A549 (cell line): ENCODE measurements around the gene MORC3. TPM values are rescaled to one million over a fixed set of nuclear protein-coding genes. Genes with fewer than 3 reads are reported as not detected.

ENCODE experiments used
- ATAC-seq, 2 experiments: fragments of 200-7000 bp in 1 of 2; fragments of >200 bp in 1 of 2; cut with Nextera tagmentation in 1 of 2; cut with Tn5 transposase in 1 of 2; 3 replicates each; pipeline versions ENCODE4 v1.8.0 to v1.9.1; 2018 to 2020; ENCODE audit warnings: mild to moderate bottlenecking in 1 of 2, moderate library complexity in 1 of 2
- CTCF ChIA-PET: fragments of 300-600 bp; sonication (Branson Sonifier 250); formaldehyde crosslinking; extraction: SDS; loops from one replicate; lab custom pipeline; 2021; ENCODE audit warnings: antibody characterized with exemption, inconsistent platforms; lab: Yijun Ruan, JAX
- POLR2A ChIA-PET: fragments of 350-600 bp; formaldehyde crosslinking; extraction: SDS; loops from one replicate; lab custom pipeline; 2021; ENCODE audit warnings: antibody characterized with exemption, inconsistent platforms; lab: Yijun Ruan, JAX
- DNase-seq, 2 experiments: peaks; one replicate each; pipeline versions ENCODE4 v3.0.0 to v3.0.0-alpha.2; 2011 to 2016; ENCODE audit warnings: low read depth in 1 of 2, low spot score in 1 of 2
- FAIRE-seq: peaks from 2 replicates; lab custom pipeline; 2011; peaks lifted over from hg19 to GRCh38; lab: Jason Lieb, UNC
- H3K27ac ChIP-seq, 2 experiments: fragments of >200 bp; sonication (Bioruptor Twin); formaldehyde crosslinking; 3 replicates each; pipeline ENCODE4 v1.5.1; 2016 to 2017
- H3K4me1 ChIP-seq: fragments of >200 bp; sonication (Bioruptor Twin); formaldehyde crosslinking; 3 replicates; pipeline ENCODE4 v1.6.1; 2016
- H3K4me2 ChIP-seq: fragments of >200 bp; sonication (Bioruptor Twin); formaldehyde crosslinking; 3 replicates; pipeline ENCODE4 v1.6.1; 2016
- H3K4me3 ChIP-seq: fragments of >200 bp; sonication (Bioruptor Twin); formaldehyde crosslinking; 3 replicates; pipeline ENCODE4 v1.5.1; 2016
- H3K9me3 ChIP-seq: fragments of >200 bp; sonication (Bioruptor Twin); formaldehyde crosslinking; 3 replicates; pipeline ENCODE4 v1.6.1; 2016
- BCL3 ChIP-seq: fragments of >200 bp; sonication (Bioruptor Twin); formaldehyde crosslinking; IDR thresholded peaks from 3 replicates; pipeline ENCODE4 v1.6.1; 2016
- CBX2 ChIP-seq: fragments of 200-600 bp; sonication (generic); IDR thresholded peaks from 2 replicates; pipeline ENCODE4 v1.6.1; 2016; ENCODE audit warnings: low read depth, mild to moderate bottlenecking, borderline replicate concordance
- CBX8 ChIP-seq: fragments of 200-600 bp; sonication (generic); IDR thresholded peaks from 2 replicates; pipeline ENCODE4 v1.6.1; 2016
- CEBPB ChIP-seq, 2 experiments: fragments of >200 bp in 1 of 2; sonication (Bioruptor Twin) in 1 of 2; formaldehyde crosslinking in 1 of 2; IDR thresholded peaks; 2 replicates each; pipeline ENCODE4 v1.6.1; 2012 to 2016
- CHD2 ChIP-seq: fragments of 150-350 bp; IDR thresholded peaks from 2 replicates; pipeline ENCODE4 v1.6.1; 2014; ENCODE audit warnings: low read length; ENCODE audit not compliant: partially characterized antibody
- CHD4 ChIP-seq: fragments of 200-600 bp; sonication (generic); IDR thresholded peaks from 2 replicates; pipeline ENCODE4 v1.6.1; 2016; ENCODE audit warnings: antibody characterized with exemption, mild to moderate bottlenecking, borderline replicate concordance
- EHF ChIP-seq: fragments of 250-450 bp; sonication (Bioruptor Pico); IDR thresholded peaks from 2 replicates; pipeline ENCODE4 v1.5.0; 2020; ENCODE audit warnings: mild to moderate bottlenecking
- EHMT2 ChIP-seq: fragments of 200-600 bp; sonication (generic); IDR thresholded peaks from 2 replicates; pipeline ENCODE4 v1.6.1; 2016; ENCODE audit warnings: antibody characterized with exemption, low read depth, mild to moderate bottlenecking, moderate library complexity
- EP300 ChIP-seq, 2 experiments: fragments of >200 bp; sonication (Bioruptor Twin); formaldehyde crosslinking; IDR thresholded peaks; 2 replicates in 1 of 2; 3 replicates in 1 of 2; pipeline ENCODE4 v1.6.1; 2016 to 2017
- ESRRA ChIP-seq: fragments of 150-350 bp; IDR thresholded peaks from 2 replicates; pipeline ENCODE4 v1.6.1; 2014; ENCODE audit warnings: mild to moderate bottlenecking, low read length, borderline replicate concordance
- FOSL2 ChIP-seq, 2 experiments: fragments of 450-650 bp in 1 of 2; fragments of >200 bp in 1 of 2; sonication (Bioruptor Twin) in 1 of 2; formaldehyde crosslinking; IDR thresholded peaks; 2 replicates each; pipeline versions ENCODE4 v1.5.0 to v1.6.1; 2016 to 2020; ENCODE audit warnings: mild to moderate bottlenecking in 1 of 2, moderate library complexity in 1 of 2
- HDAC2 ChIP-seq: fragments of 200-600 bp; sonication (generic); IDR thresholded peaks from 2 replicates; pipeline ENCODE4 v1.6.1; 2016
- HEYL ChIP-seq: fragments of 250-450 bp; sonication (Bioruptor Pico); IDR thresholded peaks from 2 replicates; pipeline ENCODE4 v1.8.0; 2021; ENCODE audit warnings: mild to moderate bottlenecking, moderate library complexity
- JUNB ChIP-seq: fragments of >200 bp; sonication (Bioruptor Twin); formaldehyde crosslinking; IDR thresholded peaks from 2 replicates; pipeline ENCODE4 v1.6.1; 2016
- KDM5A ChIP-seq: fragments of 200-600 bp; sonication (generic); IDR thresholded peaks from 2 replicates; pipeline ENCODE4 v1.6.1; 2016; ENCODE audit warnings: antibody characterized with exemption, mild to moderate bottlenecking
- MAFK ChIP-seq: fragments of 450-650 bp; IDR thresholded peaks from 2 replicates; pipeline ENCODE4 v1.6.1; 2014; ENCODE audit not compliant: partially characterized antibody
- PHF8 ChIP-seq: fragments of 200-600 bp; sonication (generic); IDR thresholded peaks from 2 replicates; pipeline ENCODE4 v1.6.1; 2016; ENCODE audit warnings: low read depth, mild to moderate bottlenecking, antibody characterized with exemption, moderate library complexity, borderline replicate concordance
- POLR2A ChIP-seq: IDR thresholded peaks from 2 replicates; pipeline ENCODE4 v1.6.1; 2012; ENCODE audit warnings: mild to moderate bottlenecking, low read length
- POLR2AphosphoS2 ChIP-seq: conservative IDR thresholded peaks from 2 replicates; pipeline ENCODE4 v1.6.1; 2012; ENCODE audit warnings: low read length, improper control_type of control experiment, inconsistent platforms
- RCOR1 ChIP-seq: fragments of 150-350 bp; IDR thresholded peaks from 2 replicates; pipeline ENCODE4 v1.6.1; 2014; ENCODE audit warnings: antibody characterized with exemption, low read length, low read depth
- RNF2 ChIP-seq: fragments of 200-600 bp; sonication (generic); IDR thresholded peaks from 2 replicates; pipeline ENCODE4 v1.6.1; 2016; ENCODE audit warnings: low read depth, mild to moderate bottlenecking, antibody characterized with exemption, moderate library complexity, borderline replicate concordance
- SREBF2 ChIP-seq: fragments of 450-650 bp; IDR thresholded peaks from 2 replicates; pipeline ENCODE4 v1.6.1; 2014; ENCODE audit warnings: mild to moderate bottlenecking, moderate library complexity
- TFCP2L1 ChIP-seq: fragments of 250-450 bp; sonication (Bioruptor Pico); IDR thresholded peaks from 2 replicates; pipeline ENCODE4 v1.5.0; 2021; ENCODE audit warnings: mild to moderate bottlenecking
- USF2 ChIP-seq: fragments of 450-650 bp; IDR thresholded peaks from 2 replicates; pipeline ENCODE4 v1.6.1; 2014; ENCODE audit warnings: antibody characterized with exemption
- ZC3H11A ChIP-seq: fragments of 450-650 bp; IDR thresholded peaks from 2 replicates; pipeline ENCODE4 v1.6.1; 2014; ENCODE audit warnings: antibody characterized with exemption, mild to moderate bottlenecking
- ZFP36 ChIP-seq: fragments of 450-650 bp; IDR thresholded peaks from 2 replicates; pipeline ENCODE4 v1.6.1; 2014; ENCODE audit warnings: borderline replicate concordance; ENCODE audit not compliant: partially characterized antibody
- ZNF302 ChIP-seq: fragments of 250-450 bp; sonication (Bioruptor Pico); IDR thresholded peaks from 2 replicates; pipeline ENCODE4 v1.9.0; 2021; ENCODE audit warnings: inconsistent platforms, mild to moderate bottlenecking, moderate library complexity
- ZSCAN20 ChIP-seq: fragments of 250-450 bp; sonication (Bioruptor Pico); IDR thresholded peaks from 2 replicates; pipeline ENCODE4 v1.8.0; 2022; ENCODE audit warnings: mild to moderate bottlenecking, moderate library complexity
- WGBS: methylation state at CpG from one replicate; pipeline ENCODE4 v1.1.6; 2017; ENCODE audit errors: missing lambda C conversion rate; 5-methylcytosine and 5-hydroxymethylcytosine counted together
- polyA plus RNA-seq, 4 experiments: library from polyadenylated mRNA; depleted of rRNA in 3 of 4; stranded (reverse); fragments of >200 nt; fragmentation: RNase III in 1 of 4; extraction: RNeasy Plus Mini Kit Qiagen cat#74134 plus additional on column Dnase treatment in 1 of 4; gene quantifications; 2 replicates in 3 of 4; 3 replicates in 1 of 4; pipeline ENCODE4 v1.2.3, GENCODE V29; 2011 to 2017
- TF ChIP-seq, protein P1 (sequence below): IDR thresholded peaks from 2 replicates; pipeline ENCODE4 v1.6.1; 2012; ENCODE audit warnings: low read depth, borderline replicate concordance
- TF ChIP-seq, protein P2 (sequence below): IDR thresholded peaks from 2 replicates; pipeline ENCODE4 v1.6.1; 2012

Gene MORC3
- polyA plus RNA-seq, 2 of the 4 experiments (the other 2 are of a cell fraction) = 9.7 to 21.5 TPM

- no peak for DNase-seq
- CTCF ChIA-PET = interaction anchor here (0.5 to 1.3 kb wide), 2 partner anchors 44 to 79 kb away, joined by 4 to 5 read pairs; no protein-coding TSS in a partner anchor
- Histone ChIP-seq H3K9me3 (no peaks in the 10 kb centered on the region), H3K4me2 (no peak overlapping the region), H3K4me3 (no peak overlapping the region), H3K4me1 (no peaks in the 10 kb centered on the region), H3K27ac (no peak overlapping the region)
- POLR2A ChIA-PET = no interaction called here
- no peak for ATAC-seq
- TF ChIP-seq SREBF2 = no peak
- TF ChIP-seq CBX2 = no peak
- no peak for TF ChIP-seq ZC3H11A
- no peak for TF ChIP-seq POLR2AphosphoS2
- TF ChIP-seq, protein P1, sequence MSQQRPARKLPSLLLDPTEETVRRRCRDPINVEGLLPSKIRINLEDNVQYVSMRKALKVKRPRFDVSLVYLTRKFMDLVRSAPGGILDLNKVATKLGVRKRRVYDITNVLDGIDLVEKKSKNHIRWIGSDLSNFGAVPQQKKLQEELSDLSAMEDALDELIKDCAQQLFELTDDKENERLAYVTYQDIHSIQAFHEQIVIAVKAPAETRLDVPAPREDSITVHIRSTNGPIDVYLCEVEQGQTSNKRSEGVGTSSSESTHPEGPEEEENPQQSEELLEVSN = no peak
- no peak for TF ChIP-seq ZSCAN20
- TF ChIP-seq PHF8 = no peak
- no peak for TF ChIP-seq CBX8
- TF ChIP-seq ZFP36 = no peak
- no peak for TF ChIP-seq MAFK
- TF ChIP-seq POLR2A = no peak
- TF ChIP-seq, protein P2, sequence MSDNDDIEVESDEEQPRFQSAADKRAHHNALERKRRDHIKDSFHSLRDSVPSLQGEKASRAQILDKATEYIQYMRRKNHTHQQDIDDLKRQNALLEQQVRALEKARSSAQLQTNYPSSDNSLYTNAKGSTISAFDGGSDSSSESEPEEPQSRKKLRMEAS = no peak
- no peak for TF ChIP-seq TFCP2L1 (CRISPR knock-in tag)
- TF ChIP-seq KDM5A = no peak
- FAIRE-seq = no peak
- WGBS = 85% methylated on average over 8 of the region's 8 CpGs
Measured at GRCh38 chr21:36288651-36289243, 31.2 kb upstream of the MORC3 start.

GRCh38 chr21:36291509-36291908 is 28.5 kb upstream of the MORC3 start:
- ChIA-PET POLR2A (no interaction called here), CTCF (no interaction called here)
- WGBS = 67% methylated on average over 8 of the region's 8 CpGs
- Histone ChIP-seq H3K9me3 (no peaks in the 10 kb centered on the region), H3K4me1 (no peaks in the 10 kb centered on the region), H3K4me2 (no peak overlapping the region), H3K27ac (no peak overlapping the region), H3K4me3 (no peak overlapping the region)
- no peak for FAIRE-seq
- no peak for DNase-seq
- TF ChIP-seq ZNF302 (CRISPR knock-in tag) = no peak
- no peak for TF ChIP-seq ESRRA
- TF ChIP-seq RNF2 = no peak
- TF ChIP-seq, protein P2 = no peak
- no peak for TF ChIP-seq ZSCAN20
- TF ChIP-seq, protein P1 = no peak
- no peak for TF ChIP-seq POLR2AphosphoS2
- no peak for TF ChIP-seq HEYL (CRISPR knock-in tag)
- no peak for TF ChIP-seq RCOR1
- ATAC-seq = no peak

DNA sequence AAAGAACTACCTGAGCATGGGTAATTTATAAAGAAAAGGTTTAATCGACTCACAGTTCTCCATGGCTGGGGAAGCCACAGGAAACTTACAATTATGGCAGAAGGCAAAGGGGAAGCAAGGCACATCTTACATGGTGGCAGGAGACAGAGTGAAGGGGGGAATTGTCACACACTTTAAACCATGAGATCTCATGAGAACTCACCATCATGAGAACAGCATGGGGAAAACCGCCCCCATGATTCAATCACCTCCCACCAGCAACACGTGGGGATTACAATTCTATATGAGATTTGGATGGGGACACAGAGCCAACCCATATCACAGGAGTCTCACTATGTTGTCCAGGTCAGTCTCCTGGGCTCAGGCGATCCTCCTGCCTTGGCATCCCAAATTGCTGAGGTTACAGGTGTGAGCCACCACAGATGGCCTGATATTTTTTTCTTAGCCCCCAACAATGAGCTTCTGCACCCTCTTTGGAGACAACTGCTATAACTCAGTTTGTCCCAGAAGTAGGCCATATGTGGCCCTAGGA is 22.5 kb upstream of the MORC3 start:
- H3K4me2 ChIP-seq = no peak overlapping the region
- POLR2A ChIA-PET = no interaction called here

More for the DNA sequence above, 22.5 kb upstream of the MORC3 start:
- Histone ChIP-seq H3K4me3 (no peak overlapping the region), H3K9me3 (no peaks in the 10 kb centered on the region), H3K27ac (no peak overlapping the region), H3K4me1 (0 out of 3 replicates have a peak, but pooled peaks cover 4% of the 10 kb centered on the region)
- ATAC-seq (no peak), DNase-seq (no peak), FAIRE-seq (no peak)
- 87% methylated on average over 4 of the region's 4 CpGs for WGBS
- CTCF ChIA-PET = no interaction called here
- TF ChIP-seq EP300 (IDR thresholded peaks at IDR 0.05) (no peak), CEBPB (IDR thresholded peaks at IDR 0.05) (no peak), SREBF2 (no peak), MAFK (no peak), USF2 (no peak), FOSL2 (IDR thresholded peaks at IDR 0.05) (no peak), FOSL2 (CRISPR knock-in tag; IDR thresholded peaks at IDR 0.05) (no peak), POLR2A (no peak), EHMT2 (no peak), CHD4 (no peak), ZC3H11A (no peak), ZSCAN20 (no peak), CHD2 (no peak), BCL3 (no peak), KDM5A (no peak), EHF (CRISPR knock-in tag) (no peak), JUNB (no peak), HDAC2 (no peak)
- TF ChIP-seq, protein P2 = no peak
